Nephron progenitor cell (in vitro differentiated cells): Measurements from ENCODE around the gene SUPT20H.
"Not testable (repeated sequence)": the region's sequence is repeated elsewhere in the genome, so short reads cannot be mapped to it uniquely, and the experiment has no call there.

Experiments used
- DNase-seq: peaks from one replicate; pipeline ENCODE4 v3.0.0; 2021
- H3K27ac Mint-ChIP-seq: 2 replicates; pipeline ENCODE4 v1.8.0; 2021; ENCODE audit warnings: mild to moderate bottlenecking, moderate library complexity, mixed read lengths
- H3K27me3 Mint-ChIP-seq: 2 replicates; pipeline ENCODE4 v1.8.0; 2021; ENCODE audit warnings: mild to moderate bottlenecking, low read depth, mixed read lengths; ENCODE audit not compliant: poor library complexity
- H3K36me3 Mint-ChIP-seq: 2 replicates; pipeline ENCODE4 v1.8.0; 2021; ENCODE audit warnings: low read depth, mixed read lengths
- H3K4me1 Mint-ChIP-seq: 2 replicates; pipeline ENCODE4 v1.8.0; 2021; ENCODE audit warnings: mixed read lengths
- H3K4me3 Mint-ChIP-seq: 2 replicates; pipeline ENCODE4 v1.8.0; 2021; ENCODE audit warnings: mild to moderate bottlenecking, moderate library complexity, mixed read lengths
- H3K9me3 Mint-ChIP-seq: 2 replicates; pipeline ENCODE4 v1.8.0; 2021; ENCODE audit warnings: mild to moderate bottlenecking, moderate library complexity, mixed read lengths
- TF ChIP-seq, protein P1 (sequence below): fragments of 200-600 bp; sonication (generic); IDR thresholded peaks from 2 replicates; pipeline ENCODE4 v1.5.0; 2021; ENCODE audit warnings: antibody characterized with exemption

Gene SUPT20H

DNA sequence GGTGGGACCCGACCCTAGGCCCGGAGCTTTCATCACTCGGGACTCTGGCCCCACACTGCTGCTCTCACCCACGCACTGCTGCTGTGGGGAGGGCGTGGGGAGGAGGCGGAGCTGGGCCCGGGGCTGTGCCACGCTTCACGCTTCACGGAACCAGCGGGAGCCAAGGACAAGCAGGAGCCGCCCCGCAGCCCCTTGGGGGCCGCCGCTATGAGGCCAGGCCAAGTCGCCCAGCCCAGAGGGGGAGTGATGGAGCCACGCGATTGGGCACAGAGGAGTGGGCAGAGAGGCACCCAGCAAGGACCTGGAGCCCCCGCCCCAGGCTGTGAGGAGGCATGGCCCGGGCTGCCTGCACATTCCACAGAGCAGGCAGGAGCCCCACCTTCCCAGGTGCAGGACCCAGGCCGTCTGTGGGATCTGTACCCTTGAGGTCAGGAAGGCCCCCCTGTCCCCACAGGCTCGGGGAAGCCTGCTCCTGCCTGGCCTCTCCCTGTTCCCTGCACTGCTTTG, 10.2 kb upstream of the SUPT20H start:
- Mint-ChIP-seq H3K27me3 (peaks cover 3% of the 10 kb centered on the region), H3K27ac (no peak overlapping the region), H3K36me3 (no peaks in the 10 kb centered on the region), H3K4me3 (no peak overlapping the region), H3K4me1 (peaks cover 25% of the 10 kb centered on the region), H3K9me3 (no peaks in the 10 kb centered on the region)
- no peak for DNase-seq
- TF ChIP-seq, protein P1, sequence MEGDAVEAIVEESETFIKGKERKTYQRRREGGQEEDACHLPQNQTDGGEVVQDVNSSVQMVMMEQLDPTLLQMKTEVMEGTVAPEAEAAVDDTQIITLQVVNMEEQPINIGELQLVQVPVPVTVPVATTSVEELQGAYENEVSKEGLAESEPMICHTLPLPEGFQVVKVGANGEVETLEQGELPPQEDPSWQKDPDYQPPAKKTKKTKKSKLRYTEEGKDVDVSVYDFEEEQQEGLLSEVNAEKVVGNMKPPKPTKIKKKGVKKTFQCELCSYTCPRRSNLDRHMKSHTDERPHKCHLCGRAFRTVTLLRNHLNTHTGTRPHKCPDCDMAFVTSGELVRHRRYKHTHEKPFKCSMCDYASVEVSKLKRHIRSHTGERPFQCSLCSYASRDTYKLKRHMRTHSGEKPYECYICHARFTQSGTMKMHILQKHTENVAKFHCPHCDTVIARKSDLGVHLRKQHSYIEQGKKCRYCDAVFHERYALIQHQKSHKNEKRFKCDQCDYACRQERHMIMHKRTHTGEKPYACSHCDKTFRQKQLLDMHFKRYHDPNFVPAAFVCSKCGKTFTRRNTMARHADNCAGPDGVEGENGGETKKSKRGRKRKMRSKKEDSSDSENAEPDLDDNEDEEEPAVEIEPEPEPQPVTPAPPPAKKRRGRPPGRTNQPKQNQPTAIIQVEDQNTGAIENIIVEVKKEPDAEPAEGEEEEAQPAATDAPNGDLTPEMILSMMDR: no peak

DNA sequence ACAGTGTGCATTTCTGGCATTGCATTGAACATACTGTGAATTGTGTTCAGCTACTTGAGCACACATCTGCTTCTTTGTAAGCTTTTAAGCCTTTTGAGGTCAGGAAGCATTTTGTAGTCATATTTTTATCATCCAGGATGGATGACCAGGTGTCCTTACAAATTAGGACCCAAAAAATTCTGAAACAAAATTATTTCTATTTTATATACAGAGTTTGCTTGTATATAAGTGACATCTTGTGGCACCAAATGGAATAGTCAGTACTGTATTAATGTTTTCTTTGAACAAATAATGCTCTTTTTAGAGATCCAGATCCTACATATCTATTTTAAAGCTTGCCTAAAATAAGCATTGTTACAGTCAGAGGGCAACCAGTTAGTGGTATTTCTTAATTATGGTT, 9.5 kb upstream of the SUPT20H start:
- TF ChIP-seq, protein P1: no peak
- Mint-ChIP-seq H3K9me3 (no peaks in the 10 kb centered on the region), H3K36me3 (no peaks in the 10 kb centered on the region), H3K4me3 (no peak overlapping the region), H3K27me3 (peaks cover 3% of the 10 kb centered on the region), H3K27ac (no peak overlapping the region), H3K4me1 (peaks cover 23% of the 10 kb centered on the region)
- DNase-seq: no peak

GRCh38 chr13:37067874-37068273, 8.4 kb upstream of the SUPT20H start:
- TF ChIP-seq, protein P1: no peak
- H3K27me3 Mint-ChIP-seq: peaks cover 3% of the 10 kb centered on the region
- no peaks in the 10 kb centered on the region for H3K36me3 Mint-ChIP-seq
- no peaks in the 10 kb centered on the region for H3K9me3 Mint-ChIP-seq
- DNase-seq: no peak
- no peak overlapping the region for H3K4me3 Mint-ChIP-seq
- H3K27ac Mint-ChIP-seq: no peak overlapping the region
- H3K4me1 Mint-ChIP-seq: peaks cover 13% of the 10 kb centered on the region

DNA sequence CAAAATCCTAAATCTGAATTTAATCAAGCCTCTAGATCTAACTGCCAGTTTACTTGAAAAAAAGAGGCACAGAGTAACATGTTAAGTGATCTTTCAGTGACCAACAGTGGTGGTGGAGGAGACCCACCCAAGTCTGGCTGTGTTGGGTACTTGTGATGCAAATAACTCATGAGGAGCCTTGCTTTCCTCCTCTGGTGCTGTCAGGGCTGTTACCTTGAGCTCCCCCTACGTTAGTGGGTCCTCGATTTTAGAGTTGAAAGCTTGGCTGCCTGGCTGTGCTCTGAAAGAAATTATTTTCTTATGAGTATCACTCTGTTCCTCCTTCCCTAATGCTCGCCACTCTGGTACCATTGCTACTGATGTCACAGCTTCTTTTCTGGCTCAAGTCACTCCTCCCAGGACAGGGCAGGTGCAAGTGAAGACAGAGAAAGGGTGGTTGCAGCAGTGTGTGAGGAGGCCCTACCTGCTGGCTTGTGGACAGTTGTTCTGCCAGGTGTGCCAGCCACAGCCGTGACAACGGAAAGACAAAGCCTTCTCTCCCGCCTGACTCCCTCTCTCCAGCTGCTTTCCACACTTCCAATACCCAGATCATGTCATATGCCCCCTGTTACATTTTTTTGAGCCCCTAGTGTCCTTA, 6.5 kb upstream of the SUPT20H start:
- peaks cover 6% of the 10 kb centered on the region for H3K27me3 Mint-ChIP-seq
- no peaks in the 10 kb centered on the region for H3K36me3 Mint-ChIP-seq
- H3K27ac Mint-ChIP-seq: no peak overlapping the region
- TF ChIP-seq, protein P1: no peak
- no peaks in the 10 kb centered on the region for H3K9me3 Mint-ChIP-seq
- peaks cover 8% of the 10 kb centered on the region for H3K4me1 Mint-ChIP-seq
- H3K4me3 Mint-ChIP-seq: no peak overlapping the region
- DNase-seq: no peak

GRCh38 chr13:37059848-37060192, 332 bp upstream of the SUPT20H start:
- Mint-ChIP-seq H3K36me3 (peaks cover 34% of the 10 kb centered on the region), H3K27ac (no peak overlapping the region), H3K9me3 (peaks cover 28% of the 10 kb centered on the region), H3K4me3 (peak overlapping the region; percentile 98), H3K4me1 (peaks cover 19% of the 10 kb centered on the region), H3K27me3 (peaks cover 3% of the 10 kb centered on the region)
- TF ChIP-seq, protein P1: no peak
- DNase-seq: no peak

- H3K36me3 Mint-ChIP-seq: peaks cover 70% of the 10 kb centered on the region
- H3K4me1 Mint-ChIP-seq: peaks cover 19% of the 10 kb centered on the region
- H3K27ac Mint-ChIP-seq, H3K27me3 Mint-ChIP-seq, H3K4me3 Mint-ChIP-seq, DNase-seq: not testable (repeated sequence)
- peaks cover 49% of the 10 kb centered on the region for H3K9me3 Mint-ChIP-seq
Measured at GRCh38 chr13:37056228-37056627, 3.3 kb downstream of the SUPT20H start.

- DNase-seq, H3K27me3 Mint-ChIP-seq, H3K4me1 Mint-ChIP-seq, H3K4me3 Mint-ChIP-seq: not testable (repeated sequence)
- Mint-ChIP-seq H3K27ac (peak overlapping the region; percentile 84), H3K36me3 (peaks cover 64% of the 10 kb centered on the region), H3K9me3 (peaks cover 45% of the 10 kb centered on the region)
Measured at GRCh38 chr13:37053111-37053510, 6.4 kb downstream of the SUPT20H start.
